OCI-LY7 (cell line): ENCODE measurements around the gene RPS6KA2.

Experiments
- EZH2phosphoT487 ChIP-seq: fragments of 200-600 bp; sonication (generic); IDR thresholded peaks from 2 replicates; pipeline ENCODE4 v1.6.1; 2018; ENCODE audit warnings: low read depth, borderline replicate concordance, mild to moderate bottlenecking, mixed run types, antibody characterized with exemption, low read length, moderate library complexity, mixed read lengths
- TF ChIP-seq, protein P1 (sequence below): fragments of 200-600 bp; sonication (generic); conservative IDR thresholded peaks from 2 replicates; pipeline ENCODE4 v1.5.1; 2014; ENCODE audit warnings: mild to moderate bottlenecking, antibody characterized with exemption, low read length, moderate library complexity, mixed read lengths

DNA sequence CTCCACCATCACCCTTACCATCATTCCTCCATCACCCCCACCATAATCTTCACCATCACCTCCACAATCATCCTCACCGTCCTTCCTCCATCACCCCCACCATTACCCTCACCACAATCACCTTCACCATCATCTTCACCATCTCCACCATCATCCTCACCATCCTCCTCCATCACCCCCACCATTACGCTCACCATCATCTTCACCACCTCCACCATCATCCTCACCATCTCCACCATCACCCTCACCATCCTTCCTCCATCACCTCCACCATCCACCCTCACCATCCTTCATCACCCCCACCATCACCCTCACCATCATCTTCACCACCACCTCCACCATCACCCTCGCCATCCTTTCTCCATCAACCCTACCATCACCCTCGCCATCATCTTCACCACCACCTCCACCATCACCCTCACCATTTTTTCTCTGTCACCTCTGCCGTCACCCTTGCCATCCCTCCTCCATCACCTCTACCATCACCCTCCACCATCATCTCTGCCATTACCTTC, 211.2 kb downstream of the RPS6KA2 start:
- TF ChIP-seq EZH2phosphoT487: no peak
- TF ChIP-seq, protein P1, sequence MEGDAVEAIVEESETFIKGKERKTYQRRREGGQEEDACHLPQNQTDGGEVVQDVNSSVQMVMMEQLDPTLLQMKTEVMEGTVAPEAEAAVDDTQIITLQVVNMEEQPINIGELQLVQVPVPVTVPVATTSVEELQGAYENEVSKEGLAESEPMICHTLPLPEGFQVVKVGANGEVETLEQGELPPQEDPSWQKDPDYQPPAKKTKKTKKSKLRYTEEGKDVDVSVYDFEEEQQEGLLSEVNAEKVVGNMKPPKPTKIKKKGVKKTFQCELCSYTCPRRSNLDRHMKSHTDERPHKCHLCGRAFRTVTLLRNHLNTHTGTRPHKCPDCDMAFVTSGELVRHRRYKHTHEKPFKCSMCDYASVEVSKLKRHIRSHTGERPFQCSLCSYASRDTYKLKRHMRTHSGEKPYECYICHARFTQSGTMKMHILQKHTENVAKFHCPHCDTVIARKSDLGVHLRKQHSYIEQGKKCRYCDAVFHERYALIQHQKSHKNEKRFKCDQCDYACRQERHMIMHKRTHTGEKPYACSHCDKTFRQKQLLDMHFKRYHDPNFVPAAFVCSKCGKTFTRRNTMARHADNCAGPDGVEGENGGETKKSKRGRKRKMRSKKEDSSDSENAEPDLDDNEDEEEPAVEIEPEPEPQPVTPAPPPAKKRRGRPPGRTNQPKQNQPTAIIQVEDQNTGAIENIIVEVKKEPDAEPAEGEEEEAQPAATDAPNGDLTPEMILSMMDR: no peak
